Ascending aorta (tissue), 2 donors: Measurements from ENCODE around the gene TMEM59. TPM values are rescaled to one million over a fixed set of nuclear protein-coding genes. Genes with fewer than 3 reads are reported as not detected.
"Not testable (repeated sequence)": the region's sequence is repeated elsewhere in the genome, so short reads cannot be mapped to it uniquely, and the experiment has no call there.

Source experiments
- DNase-seq, 2 donors: peaks; one replicate each; pipeline ENCODE4 v3.0.0-alpha.2; 2019; ENCODE audit warnings: low spot score in 2 of 2
- H3K27ac ChIP-seq, 2 donors: fragments of 200-600 bp; sonication (generic); one replicate each; pipeline ENCODE4 v1.5.1; 2016 to 2017; ENCODE audit warnings: mild to moderate bottlenecking in 1 of 2
- H3K27me3 ChIP-seq: fragments of 200-600 bp; sonication (generic); one replicate; pipeline ENCODE4 v1.5.1; 2017
- H3K36me3 ChIP-seq, 2 donors: fragments of 200-600 bp; sonication (generic); one replicate each; pipeline ENCODE4 v1.5.1; 2016
- H3K4me1 ChIP-seq, 2 donors: fragments of 200-600 bp; sonication (generic); one replicate each; pipeline ENCODE4 v1.5.1; 2016 to 2017; ENCODE audit warnings: mild to moderate bottlenecking in 1 of 2
- H3K4me3 ChIP-seq, 2 donors: fragments of 200-600 bp; sonication (generic); one replicate each; pipeline ENCODE4 v1.5.1; 2016 to 2017; ENCODE audit warnings: mild to moderate bottlenecking in 1 of 2
- H3K9me3 ChIP-seq, 2 donors: fragments of 200-600 bp; sonication (generic); one replicate each; pipeline ENCODE4 v1.5.1; 2016
- CTCF ChIP-seq, 3 experiments: fragments of 200-600 bp in 2 of 3; fragments of 450-650 bp in 1 of 3; sonication (generic) in 2 of 3; IDR thresholded peaks; one replicate each; pipeline ENCODE4 v1.5.1; 2016 to 2019; ENCODE audit warnings: antibody characterized with exemption in 3 of 3, mild to moderate bottlenecking in 1 of 3, moderate library complexity in 1 of 3
- intact Hi-C: fragments of 100-400 bp; cut with DNase I; formaldehyde crosslinking; loops from one replicate; pipeline ENCODE4 v1.15.1; 2023
- total RNA-seq: library from RNA; depleted of rRNA; stranded (reverse); fragments of >200 nt; gene quantifications from one replicate; pipeline ENCODE4 v1.1.0, GENCODE V29; 2016

Gene TMEM59
- total RNA-seq, 1 donor from 2014 or later: 97.5 TPM

- intact Hi-C loops: no loop called here
- H3K9me3 ChIP-seq: no peaks in the 10 kb centered on the region
- TF ChIP-seq CTCF (IDR thresholded peaks at IDR 0.05): no peak
- H3K4me3 ChIP-seq: no peak overlapping the region
- peaks cover 60 to 77% of the 10 kb centered on the region in 2 donors for H3K36me3 ChIP-seq
- H3K27me3 ChIP-seq: no peaks in the 10 kb centered on the region
- H3K4me1 ChIP-seq: peaks cover 0 to under 1% of the 10 kb centered on the region in 2 donors
- no peak for DNase-seq
- H3K27ac ChIP-seq: no peak overlapping the region
These were observed 11.2 kb downstream of the TMEM59 start for GRCh38 chr1:54041806-54042205.

- Histone ChIP-seq H3K27ac (no peak overlapping the region), H3K36me3 (peaks cover 93 to 98% of the 10 kb centered on the region in 2 donors), H3K4me1 (no peaks in the 10 kb centered on the region), H3K4me3 (no peak overlapping the region), H3K9me3 (no peaks in the 10 kb centered on the region), H3K27me3 (no peaks in the 10 kb centered on the region)
- intact Hi-C loops: no loop called here
- DNase-seq: no peak
- TF ChIP-seq CTCF (IDR thresholded peaks at IDR 0.05): no peak
These were observed 15.5 kb downstream of the TMEM59 start for GRCh38 chr1:54037476-54037875.

GRCh38 chr1:54028306-54029251, 24.4 kb downstream of the TMEM59 start:
- intact Hi-C loops: no loop called here
- no peak for TF ChIP-seq CTCF (IDR thresholded peaks at IDR 0.05)

GRCh38 chr1:54027848-54028247, 25.2 kb downstream of the TMEM59 start:
- Histone ChIP-seq H3K4me1 (no peaks in the 10 kb centered on the region), H3K4me3 (no peak overlapping the region), H3K27ac (no peak overlapping the region), H3K9me3 (no peaks in the 10 kb centered on the region), H3K36me3 (peaks cover 17 to 27% of the 10 kb centered on the region in 2 donors), H3K27me3 (no peaks in the 10 kb centered on the region)
- TF ChIP-seq CTCF (IDR thresholded peaks at IDR 0.05): no peak
- no peak for DNase-seq
- intact Hi-C loops: no loop called here

More at GRCh38 chr1:54028306-54029251, 24.4 kb downstream of the TMEM59 start:
- no peak for DNase-seq
- no peaks in the 10 kb centered on the region for H3K27me3 ChIP-seq
- H3K9me3 ChIP-seq: no peaks in the 10 kb centered on the region
- H3K4me1 ChIP-seq: no peaks in the 10 kb centered on the region
- no peak overlapping the region for H3K27ac ChIP-seq
- H3K36me3 ChIP-seq: peaks cover 23 to 33% of the 10 kb centered on the region in 2 donors
- H3K4me3 ChIP-seq: no peak overlapping the region

- DNase-seq: not testable (repeated sequence)
These were observed 28.2 kb downstream of the TMEM59 start for GRCh38 chr1:54024811-54025210.

GRCh38 chr1:54024358-54024757, 28.6 kb downstream of the TMEM59 start:
- no peak overlapping the region for H3K4me3 ChIP-seq
- DNase-seq: no peak
- H3K9me3 ChIP-seq: no peaks in the 10 kb centered on the region
- no peaks in the 10 kb centered on the region for H3K27me3 ChIP-seq
- H3K36me3 ChIP-seq: no peaks in the 10 kb centered on the region
- H3K27ac ChIP-seq: no peak overlapping the region
- intact Hi-C loops: no loop called here
- no peak for TF ChIP-seq CTCF (IDR thresholded peaks at IDR 0.05)
- no peaks in the 10 kb centered on the region for H3K4me1 ChIP-seq

More at GRCh38 chr1:54024811-54025210, 28.2 kb downstream of the TMEM59 start:
- H3K4me1 ChIP-seq, H3K27me3 ChIP-seq, H3K4me3 ChIP-seq, H3K9me3 ChIP-seq, H3K27ac ChIP-seq, H3K36me3 ChIP-seq, intact Hi-C loops: not testable (repeated sequence)

GRCh38 chr1:54019562-54020176, 33.3 kb downstream of the TMEM59 start:
- DNase-seq, H3K4me3 ChIP-seq, H3K27me3 ChIP-seq, H3K9me3 ChIP-seq, H3K36me3 ChIP-seq, intact Hi-C loops, H3K4me1 ChIP-seq, H3K27ac ChIP-seq: not testable (repeated sequence)
